GM23338 (cell line): Measurements from ENCODE around the gene IQSEC2. TPM values are rescaled to one million over a fixed set of nuclear protein-coding genes. Genes with fewer than 3 reads are reported as not detected.

ENCODE experiments used
- ATAC-seq: fragments of 200-7000 bp; cut with Tn5 transposase; 3 replicates; pipeline ENCODE4 v1.9.1; 2020
- DNase-seq: peaks from one replicate; pipeline ENCODE4 v3.0.0-alpha.2; 2015; ENCODE audit warnings: low spot score
- H2AFZ ChIP-seq: fragments of 200-600 bp; sonication (generic); 2 replicates; pipeline ENCODE4 v1.8.0; 2016; ENCODE audit warnings: antibody characterized with exemption, mild to moderate bottlenecking, moderate library complexity
- H3F3A ChIP-seq: fragments of 200-600 bp; sonication (generic); replicated peaks from 2 replicates; pipeline ENCODE4 v1.8.0; 2017; ENCODE audit warnings: antibody characterized with exemption, mixed run types, low read depth
- H3K27ac ChIP-seq: fragments of 200-600 bp; sonication (generic); 2 replicates; pipeline ENCODE4 v1.6.1; 2016; ENCODE audit warnings: low read depth
- H3K27me3 ChIP-seq: fragments of 200-600 bp; sonication (generic); 2 replicates; pipeline ENCODE4 v1.8.0; 2016; ENCODE audit warnings: mild to moderate bottlenecking, mixed run types, moderate library complexity; ENCODE audit not compliant: insufficient read depth
- H3K36me3 ChIP-seq: fragments of 200-600 bp; sonication (generic); 2 replicates; pipeline ENCODE4 v1.8.0; 2016; ENCODE audit warnings: mild to moderate bottlenecking; ENCODE audit not compliant: insufficient read depth
- H3K4me1 ChIP-seq: fragments of 200-600 bp; sonication (generic); 2 replicates; pipeline ENCODE4 v1.8.0; 2016; ENCODE audit warnings: mild to moderate bottlenecking, moderate library complexity; ENCODE audit not compliant: insufficient read depth
- H3K4me2 ChIP-seq: fragments of 200-600 bp; sonication (generic); 2 replicates; pipeline ENCODE4 v1.7.1; 2017; ENCODE audit warnings: mixed run types
- H3K4me3 ChIP-seq: fragments of 200-600 bp; sonication (generic); 2 replicates; pipeline ENCODE4 v1.6.1; 2016; ENCODE audit warnings: mixed run types
- H3K79me2 ChIP-seq: fragments of 200-600 bp; sonication (generic); replicated peaks from 2 replicates; pipeline ENCODE4 v1.8.0; 2017; ENCODE audit warnings: mild to moderate bottlenecking; ENCODE audit not compliant: insufficient read depth
- H3K9me2 ChIP-seq: fragments of 200-600 bp; sonication (generic); 2 replicates; pipeline ENCODE4 v1.8.0; 2017; ENCODE audit not compliant: insufficient read depth
- H4K20me1 ChIP-seq: fragments of 200-600 bp; sonication (generic); replicated peaks from 2 replicates; pipeline ENCODE4 v1.8.0; 2017; ENCODE audit warnings: mild to moderate bottlenecking; ENCODE audit not compliant: insufficient read depth
- H3K27ac Mint-ChIP-seq: 2 replicates; pipeline ENCODE4 v1.8.0; 2020; ENCODE audit warnings: inconsistent platforms, mild to moderate bottlenecking, moderate library complexity, mixed read lengths
- H3K27me3 Mint-ChIP-seq: 3 replicates; pipeline ENCODE4 v1.8.0; 2022; ENCODE audit warnings: low read depth, mild to moderate bottlenecking, moderate library complexity, mixed read lengths, inconsistent platforms; ENCODE audit not compliant: insufficient read depth, poor library complexity
- H3K36me3 Mint-ChIP-seq: 3 replicates; pipeline ENCODE4 v1.8.0; 2021; ENCODE audit warnings: low read depth, mild to moderate bottlenecking, inconsistent platforms, moderate library complexity, mixed read lengths
- H3K4me1 Mint-ChIP-seq: 3 replicates; pipeline ENCODE4 v1.8.0; 2020; ENCODE audit warnings: mild to moderate bottlenecking, inconsistent platforms, mixed read lengths
- H3K4me3 Mint-ChIP-seq: 3 replicates; pipeline ENCODE4 v1.8.0; 2021; ENCODE audit warnings: moderate library complexity, mild to moderate bottlenecking, inconsistent platforms, mixed read lengths
- H3K9me3 Mint-ChIP-seq: 3 replicates; pipeline ENCODE4 v1.8.0; 2020; ENCODE audit warnings: moderate library complexity, mild to moderate bottlenecking, inconsistent platforms, mixed read lengths
- CREB1 ChIP-seq: fragments of 250-450 bp; sonication (Bioruptor Pico); IDR thresholded peaks from 2 replicates; pipeline ENCODE4 v1.5.0; 2020; ENCODE audit warnings: low read depth, mild to moderate bottlenecking, moderate library complexity
- EZH2 ChIP-seq: fragments of 200-600 bp; sonication (generic); IDR thresholded peaks from one replicate; pipeline ENCODE4 v1.8.0; 2017; ENCODE audit warnings: antibody characterized with exemption, mild to moderate bottlenecking, low read depth; ENCODE audit not compliant: unreplicated experiment
- EZH2phosphoT487 ChIP-seq: fragments of 200-600 bp; sonication (generic); IDR thresholded peaks from one replicate; pipeline ENCODE4 v1.8.1; 2018; ENCODE audit warnings: antibody characterized with exemption; ENCODE audit not compliant: unreplicated experiment
- JUNB ChIP-seq: IDR thresholded peaks from one replicate; pipeline ENCODE4 v1.6.1; 2016; ENCODE audit warnings: antibody characterized with exemption; ENCODE audit not compliant: unreplicated experiment
- NANOG ChIP-seq: IDR thresholded peaks from 2 replicates; pipeline ENCODE4 v1.6.1; 2016; ENCODE audit warnings: antibody characterized with exemption, borderline replicate concordance
- POLR2AphosphoS5 ChIP-seq: IDR thresholded peaks from 2 replicates; pipeline ENCODE4 v1.6.1; 2016; ENCODE audit warnings: antibody characterized with exemption, low read depth
- STAT1 ChIP-seq: IDR thresholded peaks from one replicate; pipeline ENCODE4 v1.6.1; 2016; ENCODE audit warnings: antibody characterized with exemption; ENCODE audit not compliant: unreplicated experiment
- ZNF114 ChIP-seq: fragments of 250-450 bp; sonication (Bioruptor Pico); IDR thresholded peaks from 2 replicates; pipeline ENCODE4 v1.5.0; 2020; ENCODE audit warnings: mild to moderate bottlenecking, moderate library complexity
- ZNF331 ChIP-seq: fragments of 250-450 bp; sonication (Bioruptor Pico); IDR thresholded peaks from 2 replicates; pipeline ENCODE4 v1.5.0; 2020; ENCODE audit warnings: low read depth, mild to moderate bottlenecking, moderate library complexity
- polyA plus RNA-seq: library from polyadenylated mRNA; unstranded; fragments of >200 nt; fragmentation: Nextera tagmentation; extraction: Ambion mirVana; gene quantifications from 2 replicates; pipeline ENCODE4 v1.2.1, GENCODE V29; 2016
- total RNA-seq: library from RNA; depleted of rRNA; stranded (reverse); fragments of >200 nt; shearing (Covaris generic); gene quantifications from 2 replicates; pipeline ENCODE4 v1.2.3, GENCODE V29; 2014
- TF ChIP-seq, protein P1 (sequence below): IDR thresholded peaks from 2 replicates; pipeline ENCODE4 v1.6.1; 2016; ENCODE audit warnings: antibody characterized with exemption
- TF ChIP-seq, protein P2 (sequence below): fragments of 250-450 bp; sonication (Bioruptor Pico); IDR thresholded peaks from 2 replicates; pipeline ENCODE4 v1.5.0; 2020; ENCODE audit warnings: mild to moderate bottlenecking, moderate library complexity
- TF ChIP-seq, protein P3 (sequence below), 2 experiments: fragments of 200-600 bp in 1 of 2; sonication (generic) in 1 of 2; conservative IDR thresholded peaks; 2 replicates each; pipeline versions ENCODE4 v1.5.1 to v1.6.1; 2016 to 2017; ENCODE audit warnings: antibody characterized with exemption in 2 of 2, low read depth in 2 of 2, mild to moderate bottlenecking in 2 of 2, moderate library complexity in 1 of 2
- TF ChIP-seq, protein P4 (sequence below): IDR thresholded peaks from one replicate; pipeline ENCODE4 v1.6.1; 2018; ENCODE audit warnings: antibody characterized with exemption; ENCODE audit not compliant: unreplicated experiment

IQSEC2 gene
- total and polyA plus RNA-seq, 2 experiments from 2014 or later = 12.3 to 92.2 TPM

DNA sequence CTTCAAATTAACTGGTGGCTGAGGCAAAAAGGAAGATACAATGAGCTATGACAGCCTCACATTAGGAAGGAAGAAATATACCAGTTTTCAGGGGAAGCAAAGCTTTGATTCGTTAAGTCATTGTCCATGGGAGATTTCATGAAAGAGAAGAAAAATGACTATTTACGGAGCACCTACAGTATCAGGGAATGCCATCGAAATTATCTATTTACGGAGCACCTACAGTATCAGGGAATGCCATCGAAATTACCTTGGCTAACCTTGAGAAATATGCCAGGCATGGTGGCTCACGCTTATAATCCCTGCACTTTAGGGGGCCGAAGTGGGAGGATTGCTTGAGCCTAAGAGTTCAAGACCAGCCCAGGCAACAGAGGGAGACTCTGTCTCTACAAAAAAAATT, 28.5 kb upstream of the IQSEC2 start:
- Mint-ChIP-seq H3K36me3 (no peaks in the 10 kb centered on the region; the same call in 1 of the 3 replicates), H3K27me3 (no peaks in the 10 kb centered on the region), H3K4me3 (no peak overlapping the region), H3K9me3 (no peaks in the 10 kb centered on the region), H3K27ac (no peak overlapping the region), H3K4me1 (peaks cover 5% of the 10 kb centered on the region; the same call in 2 of the 3 replicates)
- Histone ChIP-seq H3F3A (no peaks in the 10 kb centered on the region), H3K4me2 (no peak overlapping the region), H3K4me1 (0 out of 2 replicates have a peak, but pooled peaks cover 2% of the 10 kb centered on the region), H2AFZ (no peak overlapping the region), H3K9me2 (no peaks in the 10 kb centered on the region), H3K4me3 (no peak overlapping the region), H3K27ac (no peak overlapping the region), H3K36me3 (no peaks in the 10 kb centered on the region), H3K27me3 (no peaks in the 10 kb centered on the region), H4K20me1 (peaks cover 17% of the 10 kb centered on the region), H3K79me2 (peaks cover 100% of the 10 kb centered on the region)
- no peak for ATAC-seq
- DNase-seq = no peak
- TF ChIP-seq, protein P1, sequence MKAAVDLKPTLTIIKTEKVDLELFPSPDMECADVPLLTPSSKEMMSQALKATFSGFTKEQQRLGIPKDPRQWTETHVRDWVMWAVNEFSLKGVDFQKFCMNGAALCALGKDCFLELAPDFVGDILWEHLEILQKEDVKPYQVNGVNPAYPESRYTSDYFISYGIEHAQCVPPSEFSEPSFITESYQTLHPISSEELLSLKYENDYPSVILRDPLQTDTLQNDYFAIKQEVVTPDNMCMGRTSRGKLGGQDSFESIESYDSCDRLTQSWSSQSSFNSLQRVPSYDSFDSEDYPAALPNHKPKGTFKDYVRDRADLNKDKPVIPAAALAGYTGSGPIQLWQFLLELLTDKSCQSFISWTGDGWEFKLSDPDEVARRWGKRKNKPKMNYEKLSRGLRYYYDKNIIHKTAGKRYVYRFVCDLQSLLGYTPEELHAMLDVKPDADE = no peak
- TF ChIP-seq CREB1 (CRISPR knock-in tag) (no peak), NANOG (no peak), ZNF331 (no peak), EZH2phosphoT487 (no peak), JUNB (no peak), ZNF114 (no peak), STAT1 (no peak), POLR2AphosphoS5 (no peak), EZH2 (no peak)
- TF ChIP-seq, protein P2, sequence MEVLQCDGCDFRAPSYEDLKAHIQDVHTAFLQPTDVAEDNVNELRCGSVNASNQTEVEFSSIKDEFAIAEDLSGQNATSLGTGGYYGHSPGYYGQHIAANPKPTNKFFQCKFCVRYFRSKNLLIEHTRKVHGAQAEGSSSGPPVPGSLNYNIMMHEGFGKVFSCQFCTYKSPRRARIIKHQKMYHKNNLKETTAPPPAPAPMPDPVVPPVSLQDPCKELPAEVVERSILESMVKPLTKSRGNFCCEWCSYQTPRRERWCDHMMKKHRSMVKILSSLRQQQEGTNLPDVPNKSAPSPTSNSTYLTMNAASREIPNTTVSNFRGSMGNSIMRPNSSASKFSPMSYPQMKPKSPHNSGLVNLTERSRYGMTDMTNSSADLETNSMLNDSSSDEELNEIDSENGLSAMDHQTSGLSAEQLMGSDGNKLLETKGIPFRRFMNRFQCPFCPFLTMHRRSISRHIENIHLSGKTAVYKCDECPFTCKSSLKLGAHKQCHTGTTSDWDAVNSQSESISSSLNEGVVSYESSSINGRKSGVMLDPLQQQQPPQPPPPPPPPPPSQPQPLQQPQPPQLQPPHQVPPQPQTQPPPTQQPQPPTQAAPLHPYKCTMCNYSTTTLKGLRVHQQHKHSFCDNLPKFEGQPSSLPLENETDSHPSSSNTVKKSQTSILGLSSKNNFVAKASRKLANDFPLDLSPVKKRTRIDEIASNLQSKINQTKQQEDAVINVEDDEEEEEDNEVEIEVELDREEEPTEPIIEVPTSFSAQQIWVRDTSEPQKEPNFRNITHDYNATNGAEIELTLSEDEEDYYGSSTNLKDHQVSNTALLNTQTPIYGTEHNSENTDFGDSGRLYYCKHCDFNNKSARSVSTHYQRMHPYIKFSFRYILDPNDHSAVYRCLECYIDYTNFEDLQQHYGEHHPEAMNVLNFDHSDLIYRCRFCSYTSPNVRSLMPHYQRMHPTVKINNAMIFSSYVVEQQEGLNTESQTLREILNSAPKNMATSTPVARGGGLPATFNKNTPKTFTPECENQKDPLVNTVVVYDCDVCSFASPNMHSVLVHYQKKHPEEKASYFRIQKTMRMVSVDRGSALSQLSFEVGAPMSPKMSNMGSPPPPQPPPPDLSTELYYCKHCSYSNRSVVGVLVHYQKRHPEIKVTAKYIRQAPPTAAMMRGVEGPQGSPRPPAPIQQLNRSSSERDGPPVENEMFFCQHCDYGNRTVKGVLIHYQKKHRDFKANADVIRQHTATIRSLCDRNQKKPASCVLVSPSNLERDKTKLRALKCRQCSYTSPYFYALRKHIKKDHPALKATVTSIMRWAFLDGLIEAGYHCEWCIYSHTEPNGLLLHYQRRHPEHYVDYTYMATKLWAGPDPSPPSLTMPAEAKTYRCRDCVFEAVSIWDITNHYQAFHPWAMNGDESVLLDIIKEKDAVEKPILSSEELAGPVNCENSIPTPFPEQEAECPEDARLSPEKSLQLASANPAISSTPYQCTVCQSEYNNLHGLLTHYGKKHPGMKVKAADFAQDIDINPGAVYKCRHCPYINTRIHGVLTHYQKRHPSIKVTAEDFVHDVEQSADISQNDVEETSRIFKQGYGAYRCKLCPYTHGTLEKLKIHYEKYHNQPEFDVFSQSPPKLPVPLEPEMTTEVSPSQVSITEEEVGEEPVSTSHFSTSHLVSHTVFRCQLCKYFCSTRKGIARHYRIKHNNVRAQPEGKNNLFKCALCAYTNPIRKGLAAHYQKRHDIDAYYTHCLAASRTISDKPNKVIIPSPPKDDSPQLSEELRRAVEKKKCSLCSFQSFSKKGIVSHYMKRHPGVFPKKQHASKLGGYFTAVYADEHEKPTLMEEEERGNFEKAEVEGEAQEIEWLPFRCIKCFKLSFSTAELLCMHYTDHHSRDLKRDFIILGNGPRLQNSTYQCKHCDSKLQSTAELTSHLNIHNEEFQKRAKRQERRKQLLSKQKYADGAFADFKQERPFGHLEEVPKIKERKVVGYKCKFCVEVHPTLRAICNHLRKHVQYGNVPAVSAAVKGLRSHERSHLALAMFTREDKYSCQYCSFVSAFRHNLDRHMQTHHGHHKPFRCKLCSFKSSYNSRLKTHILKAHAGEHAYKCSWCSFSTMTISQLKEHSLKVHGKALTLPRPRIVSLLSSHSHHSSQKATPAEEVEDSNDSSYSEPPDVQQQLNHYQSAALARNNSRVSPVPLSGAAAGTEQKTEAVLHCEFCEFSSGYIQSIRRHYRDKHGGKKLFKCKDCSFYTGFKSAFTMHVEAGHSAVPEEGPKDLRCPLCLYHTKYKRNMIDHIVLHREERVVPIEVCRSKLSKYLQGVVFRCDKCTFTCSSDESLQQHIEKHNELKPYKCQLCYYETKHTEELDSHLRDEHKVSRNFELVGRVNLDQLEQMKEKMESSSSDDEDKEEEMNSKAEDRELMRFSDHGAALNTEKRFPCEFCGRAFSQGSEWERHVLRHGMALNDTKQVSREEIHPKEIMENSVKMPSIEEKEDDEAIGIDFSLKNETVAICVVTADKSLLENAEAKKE = no peak
- TF ChIP-seq, protein P3, sequence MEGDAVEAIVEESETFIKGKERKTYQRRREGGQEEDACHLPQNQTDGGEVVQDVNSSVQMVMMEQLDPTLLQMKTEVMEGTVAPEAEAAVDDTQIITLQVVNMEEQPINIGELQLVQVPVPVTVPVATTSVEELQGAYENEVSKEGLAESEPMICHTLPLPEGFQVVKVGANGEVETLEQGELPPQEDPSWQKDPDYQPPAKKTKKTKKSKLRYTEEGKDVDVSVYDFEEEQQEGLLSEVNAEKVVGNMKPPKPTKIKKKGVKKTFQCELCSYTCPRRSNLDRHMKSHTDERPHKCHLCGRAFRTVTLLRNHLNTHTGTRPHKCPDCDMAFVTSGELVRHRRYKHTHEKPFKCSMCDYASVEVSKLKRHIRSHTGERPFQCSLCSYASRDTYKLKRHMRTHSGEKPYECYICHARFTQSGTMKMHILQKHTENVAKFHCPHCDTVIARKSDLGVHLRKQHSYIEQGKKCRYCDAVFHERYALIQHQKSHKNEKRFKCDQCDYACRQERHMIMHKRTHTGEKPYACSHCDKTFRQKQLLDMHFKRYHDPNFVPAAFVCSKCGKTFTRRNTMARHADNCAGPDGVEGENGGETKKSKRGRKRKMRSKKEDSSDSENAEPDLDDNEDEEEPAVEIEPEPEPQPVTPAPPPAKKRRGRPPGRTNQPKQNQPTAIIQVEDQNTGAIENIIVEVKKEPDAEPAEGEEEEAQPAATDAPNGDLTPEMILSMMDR (conservative IDR thresholded peaks at IDR 0.05; ENCODE audit: low read depth in 2 of 2) = no peak
- TF ChIP-seq, protein P4, sequence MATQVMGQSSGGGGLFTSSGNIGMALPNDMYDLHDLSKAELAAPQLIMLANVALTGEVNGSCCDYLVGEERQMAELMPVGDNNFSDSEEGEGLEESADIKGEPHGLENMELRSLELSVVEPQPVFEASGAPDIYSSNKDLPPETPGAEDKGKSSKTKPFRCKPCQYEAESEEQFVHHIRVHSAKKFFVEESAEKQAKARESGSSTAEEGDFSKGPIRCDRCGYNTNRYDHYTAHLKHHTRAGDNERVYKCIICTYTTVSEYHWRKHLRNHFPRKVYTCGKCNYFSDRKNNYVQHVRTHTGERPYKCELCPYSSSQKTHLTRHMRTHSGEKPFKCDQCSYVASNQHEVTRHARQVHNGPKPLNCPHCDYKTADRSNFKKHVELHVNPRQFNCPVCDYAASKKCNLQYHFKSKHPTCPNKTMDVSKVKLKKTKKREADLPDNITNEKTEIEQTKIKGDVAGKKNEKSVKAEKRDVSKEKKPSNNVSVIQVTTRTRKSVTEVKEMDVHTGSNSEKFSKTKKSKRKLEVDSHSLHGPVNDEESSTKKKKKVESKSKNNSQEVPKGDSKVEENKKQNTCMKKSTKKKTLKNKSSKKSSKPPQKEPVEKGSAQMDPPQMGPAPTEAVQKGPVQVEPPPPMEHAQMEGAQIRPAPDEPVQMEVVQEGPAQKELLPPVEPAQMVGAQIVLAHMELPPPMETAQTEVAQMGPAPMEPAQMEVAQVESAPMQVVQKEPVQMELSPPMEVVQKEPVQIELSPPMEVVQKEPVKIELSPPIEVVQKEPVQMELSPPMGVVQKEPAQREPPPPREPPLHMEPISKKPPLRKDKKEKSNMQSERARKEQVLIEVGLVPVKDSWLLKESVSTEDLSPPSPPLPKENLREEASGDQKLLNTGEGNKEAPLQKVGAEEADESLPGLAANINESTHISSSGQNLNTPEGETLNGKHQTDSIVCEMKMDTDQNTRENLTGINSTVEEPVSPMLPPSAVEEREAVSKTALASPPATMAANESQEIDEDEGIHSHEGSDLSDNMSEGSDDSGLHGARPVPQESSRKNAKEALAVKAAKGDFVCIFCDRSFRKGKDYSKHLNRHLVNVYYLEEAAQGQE = no peak
